Keratinocyte (primary cell): ENCODE data around the gene RIC1. TPM values are rescaled to one million over a fixed set of nuclear protein-coding genes. Genes with fewer than 3 reads are reported as not detected.

Experiments used
- DNase-seq: peaks from one replicate; pipeline ENCODE4 v3.0.0-alpha.2; 2011; ENCODE audit warnings: low read depth, missing footprints, low spot score
- FAIRE-seq: peaks from 2 replicates; lab custom pipeline; 2011; peaks lifted over from hg19 to GRCh38; lab: Jason Lieb, UNC
- H2AFZ ChIP-seq: 2 replicates; pipeline ENCODE4 v1.6.0; 2012; ENCODE audit warnings: low read length, control low read depth, inconsistent platforms; ENCODE audit not compliant: control insufficient read depth
- H3K27ac ChIP-seq: 2 replicates; pipeline ENCODE4 v1.5.1; 2011; ENCODE audit warnings: low read length; ENCODE audit not compliant: control insufficient read depth, insufficient read depth
- H3K27me3 ChIP-seq: 3 replicates; pipeline ENCODE4 v1.6.0; 2011; ENCODE audit warnings: low read length; ENCODE audit not compliant: control insufficient read depth, insufficient read depth; ENCODE audit errors: extremely low read depth
- H3K36me3 ChIP-seq, 2 experiments: 2 replicates in 1 of 2; 3 replicates in 1 of 2; pipeline ENCODE4 v1.5.1; 2011; ENCODE audit warnings: low read length in 2 of 2, mild to moderate bottlenecking in 1 of 2; ENCODE audit not compliant: control insufficient read depth in 2 of 2, insufficient read depth in 2 of 2; ENCODE audit errors: extremely low read depth in 1 of 2
- H3K4me1 ChIP-seq: 3 replicates; pipeline ENCODE4 v1.5.1; 2011; ENCODE audit warnings: low read length; ENCODE audit not compliant: control insufficient read depth, insufficient read depth; ENCODE audit errors: extremely low read depth
- H3K4me2 ChIP-seq: 3 replicates; pipeline ENCODE4 v1.6.0; 2011; ENCODE audit warnings: low read depth, low read length; ENCODE audit not compliant: control insufficient read depth, insufficient read depth; ENCODE audit errors: extremely low read depth
- H3K4me3 ChIP-seq, 3 experiments: fragments of 200-600 bp in 1 of 3; sonication (generic) in 1 of 3; 2 replicates in 2 of 3; 3 replicates in 1 of 3; pipeline ENCODE4 v1.5.1; 2011 to 2016; ENCODE audit warnings: low read length in 3 of 3, mild to moderate bottlenecking in 3 of 3, control low read depth in 2 of 3, inconsistent platforms in 1 of 3, low read depth in 1 of 3, mixed read lengths in 1 of 3, mixed run types in 1 of 3, moderate library complexity in 1 of 3; ENCODE audit not compliant: control insufficient read depth in 2 of 3, insufficient read depth in 2 of 3; ENCODE audit errors: extremely low read depth in 1 of 3
- H3K79me2 ChIP-seq: 2 replicates; pipeline ENCODE4 v1.6.0; 2012; ENCODE audit warnings: low read length; ENCODE audit not compliant: control insufficient read depth, insufficient read depth
- H3K9ac ChIP-seq: 3 replicates; pipeline ENCODE4 v1.6.0; 2011; ENCODE audit warnings: low read length; ENCODE audit not compliant: control insufficient read depth, insufficient read depth; ENCODE audit errors: extremely low read depth
- H3K9me1 ChIP-seq: 3 replicates; pipeline ENCODE4 v1.6.0; 2011; ENCODE audit warnings: low read length; ENCODE audit not compliant: control insufficient read depth, insufficient read depth; ENCODE audit errors: extremely low read depth
- H3K9me3 ChIP-seq: 2 replicates; pipeline ENCODE4 v1.5.1; 2012; ENCODE audit warnings: low read depth, low read length; ENCODE audit not compliant: control insufficient read depth
- H4K20me1 ChIP-seq: 3 replicates; pipeline ENCODE4 v1.6.0; 2011; ENCODE audit warnings: low read length; ENCODE audit not compliant: control insufficient read depth, insufficient read depth; ENCODE audit errors: extremely low read depth
- EZH2 ChIP-seq: IDR thresholded peaks from one replicate; pipeline ENCODE4 v1.6.1; 2012; ENCODE audit warnings: inconsistent platforms, mild to moderate bottlenecking, low read length, moderate library complexity
- dilution Hi-C: fragments of 300-500 bp; cut with MboI; formaldehyde crosslinking; loops from one replicate; pipeline ENCODE4 v1.7.0; 2020; ENCODE audit warnings: low sequenced_read_pairs; ENCODE audit not compliant: extremely low pct_ligation_motif_present
- polyA plus RNA-seq, 5 experiments: library from polyadenylated mRNA; depleted of rRNA in 3 of 5; stranded (reverse) in 3 of 5; stranded (forward) in 1 of 5; unstranded in 1 of 5; fragments of >200 nt; gene quantifications; 1 replicate in 1 of 5; 2 replicates in 3 of 5; 3 replicates in 1 of 5; pipeline versions ENCODE4 v1.2.1 to v1.2.3, GENCODE V29; 2011 to 2012; ENCODE audit warnings: missing spikeins in 2 of 5, low read depth in 1 of 5, low replicate concordance in 1 of 5
- TF ChIP-seq, protein P1 (sequence below), 3 experiments: IDR thresholded peaks in 1 of 3; conservative IDR thresholded peaks in 1 of 3; optimal IDR thresholded peaks in 1 of 3; 2 replicates in 2 of 3; 3 replicates in 1 of 3; pipeline versions ENCODE3 to v1.5.1; 2011; ENCODE audit warnings: low read length in 3 of 3, mild to moderate bottlenecking in 3 of 3, moderate library complexity in 2 of 3, control low read depth in 1 of 3, inconsistent platforms in 1 of 3; ENCODE audit not compliant: insufficient read depth in 2 of 3; ENCODE audit errors: extremely low read depth in 1 of 3

The RIC1 gene
- polyA plus RNA-seq, 1 donor (not counting 4 experiments of a cell fraction or from before 2014, with no cell fraction given), result 20.5 TPM

DNA sequence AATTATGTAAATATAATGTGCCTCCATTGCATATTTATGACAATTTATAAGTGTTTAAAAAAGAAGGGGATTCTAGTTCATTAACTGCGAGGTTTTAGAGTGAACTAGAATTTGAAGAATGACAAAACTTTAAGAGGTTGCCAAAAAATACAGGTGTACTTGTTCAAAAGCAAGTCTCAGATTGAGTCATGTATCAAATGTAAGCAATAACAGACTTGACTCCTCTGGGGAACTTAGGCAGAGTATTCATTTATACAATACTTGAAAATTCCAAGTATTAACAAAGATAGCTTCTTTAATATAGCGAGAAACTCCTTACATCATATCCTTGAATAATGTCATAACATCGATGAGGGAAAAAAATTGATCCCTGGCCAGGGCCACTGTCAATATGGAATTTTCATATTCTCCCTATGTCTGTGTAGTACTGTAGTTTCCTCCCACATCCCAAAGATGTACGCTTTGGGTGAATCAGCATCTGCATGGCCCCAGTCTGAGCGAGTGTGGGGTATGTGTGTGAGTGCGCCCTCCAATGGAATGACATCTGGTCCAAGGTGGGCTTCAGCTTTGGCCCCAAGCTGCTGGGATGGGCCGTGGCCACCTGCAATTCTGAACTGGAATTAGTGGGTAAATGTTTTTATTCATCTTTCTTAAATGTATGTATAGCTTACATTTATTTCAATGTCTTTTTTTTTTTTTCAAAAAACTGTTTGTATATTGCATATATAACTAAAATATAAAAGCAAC, 70.1 kb downstream of the RIC1 start:
- peaks cover 3% of the 10 kb centered on the region for H3K4me1 ChIP-seq
- H3K27ac ChIP-seq, result no peak overlapping the region
- no peak overlapping the region for H2AFZ ChIP-seq
- dilution Hi-C loops, result no loop called here
- H3K9me3 ChIP-seq, result no peaks in the 10 kb centered on the region
- TF ChIP-seq EZH2, result no peak
- TF ChIP-seq, protein P1, sequence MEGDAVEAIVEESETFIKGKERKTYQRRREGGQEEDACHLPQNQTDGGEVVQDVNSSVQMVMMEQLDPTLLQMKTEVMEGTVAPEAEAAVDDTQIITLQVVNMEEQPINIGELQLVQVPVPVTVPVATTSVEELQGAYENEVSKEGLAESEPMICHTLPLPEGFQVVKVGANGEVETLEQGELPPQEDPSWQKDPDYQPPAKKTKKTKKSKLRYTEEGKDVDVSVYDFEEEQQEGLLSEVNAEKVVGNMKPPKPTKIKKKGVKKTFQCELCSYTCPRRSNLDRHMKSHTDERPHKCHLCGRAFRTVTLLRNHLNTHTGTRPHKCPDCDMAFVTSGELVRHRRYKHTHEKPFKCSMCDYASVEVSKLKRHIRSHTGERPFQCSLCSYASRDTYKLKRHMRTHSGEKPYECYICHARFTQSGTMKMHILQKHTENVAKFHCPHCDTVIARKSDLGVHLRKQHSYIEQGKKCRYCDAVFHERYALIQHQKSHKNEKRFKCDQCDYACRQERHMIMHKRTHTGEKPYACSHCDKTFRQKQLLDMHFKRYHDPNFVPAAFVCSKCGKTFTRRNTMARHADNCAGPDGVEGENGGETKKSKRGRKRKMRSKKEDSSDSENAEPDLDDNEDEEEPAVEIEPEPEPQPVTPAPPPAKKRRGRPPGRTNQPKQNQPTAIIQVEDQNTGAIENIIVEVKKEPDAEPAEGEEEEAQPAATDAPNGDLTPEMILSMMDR (optimal IDR thresholded peaks at IDR 0.05 in 1 of 3, IDR thresholded peaks at IDR 0.05 in 1 of 3, conservative IDR thresholded peaks at IDR 0.05 in 1 of 3; ENCODE audit: extremely low read depth in 1 of 3, insufficient read depth in 2 of 3, low read length in 3 of 3), result no peak
- H3K4me3 ChIP-seq, result no peak overlapping the region
- DNase-seq, result no peak
- peaks cover 25% of the 10 kb centered on the region for H3K79me2 ChIP-seq
- no peak overlapping the region for H3K4me2 ChIP-seq
- no peaks in the 10 kb centered on the region for H3K27me3 ChIP-seq
- no peaks in the 10 kb centered on the region for H4K20me1 ChIP-seq
- no peak overlapping the region for H3K9ac ChIP-seq
- H3K36me3 ChIP-seq, result no peaks in the 10 kb centered on the region
- no peaks in the 10 kb centered on the region for H3K9me1 ChIP-seq
- FAIRE-seq, result no peak

DNA sequence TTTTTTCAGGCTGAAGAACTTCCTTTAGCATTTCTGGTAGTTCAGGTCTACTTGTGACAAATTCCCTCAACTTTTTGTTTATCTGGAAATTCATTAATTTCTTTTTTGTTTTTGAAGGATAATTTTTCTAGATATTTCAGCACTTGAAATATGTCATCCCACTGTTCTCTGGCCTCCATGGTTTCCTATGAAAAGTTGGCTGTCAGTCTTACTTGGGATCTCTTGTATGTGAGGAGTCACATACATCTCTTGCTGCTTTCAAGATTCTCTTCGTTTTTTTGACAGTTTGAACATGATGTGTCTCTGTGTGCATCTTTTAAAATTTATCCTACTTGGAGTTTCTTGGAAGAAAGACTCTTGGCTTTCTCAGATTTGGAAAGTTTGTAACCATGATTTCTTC, 79.5 kb downstream of the RIC1 start:
- H3K9me3 ChIP-seq, result peaks cover 2% of the 10 kb centered on the region
- peaks cover 0 to 1% of the 10 kb centered on the region in 2 experiments for H3K36me3 ChIP-seq
- no peak overlapping the region for H2AFZ ChIP-seq
- no peak overlapping the region for H3K9ac ChIP-seq
- TF ChIP-seq, protein P1 (optimal IDR thresholded peaks at IDR 0.05 in 1 of 3, IDR thresholded peaks at IDR 0.05 in 1 of 3, conservative IDR thresholded peaks at IDR 0.05 in 1 of 3; ENCODE audit: extremely low read depth in 1 of 3, insufficient read depth in 2 of 3, low read length in 3 of 3), result no peak
- TF ChIP-seq EZH2, result no peak
- no peak overlapping the region for H3K4me3 ChIP-seq
- DNase-seq (no peak), FAIRE-seq (peak; percentile 73)
- H3K79me2 ChIP-seq, result peaks cover 15% of the 10 kb centered on the region
- no peaks in the 10 kb centered on the region for H3K27me3 ChIP-seq
- H3K9me1 ChIP-seq, result no peaks in the 10 kb centered on the region
- H3K27ac ChIP-seq, result no peak overlapping the region
- no peaks in the 10 kb centered on the region for H3K4me1 ChIP-seq
- dilution Hi-C loops, result no loop called here
- peaks cover 3% of the 10 kb centered on the region for H4K20me1 ChIP-seq
- no peak overlapping the region for H3K4me2 ChIP-seq
